ENCODE measurements around the gene AFAP1L1.

AFAP1L1 gene

DNA sequence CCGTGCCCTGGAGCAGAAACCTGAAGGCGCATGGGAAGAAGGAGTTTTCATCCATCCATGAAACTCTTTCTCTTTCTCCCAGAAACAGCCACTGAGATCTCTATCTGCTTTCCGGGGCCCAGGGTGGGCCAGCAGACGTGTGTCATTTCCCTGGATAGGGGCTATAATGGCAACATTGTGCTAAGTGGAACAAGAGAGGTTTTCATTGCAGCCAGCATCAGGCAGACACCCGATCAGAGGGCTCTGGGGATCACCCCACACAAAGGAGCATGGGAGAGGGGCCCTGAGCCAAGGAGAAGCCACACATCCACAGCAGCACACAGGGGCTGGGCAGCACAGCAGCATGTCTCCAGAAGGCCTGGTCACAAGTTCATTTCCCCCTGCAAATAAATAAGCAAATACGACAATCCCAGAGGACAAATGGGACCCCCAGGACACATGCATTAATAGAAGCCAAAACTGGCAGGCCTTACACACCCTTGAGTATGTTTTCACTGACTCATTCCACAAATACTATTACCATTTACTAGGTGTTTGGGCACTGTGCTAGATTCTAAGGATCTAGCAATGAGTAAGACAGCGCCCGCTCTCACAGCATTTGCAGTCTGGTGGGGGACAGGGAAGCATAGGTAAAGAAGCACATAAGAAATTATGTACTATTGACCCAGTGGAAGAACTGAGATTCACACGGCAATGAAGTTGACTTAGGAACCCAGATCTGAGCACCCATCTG is 4.3 kb upstream of the AFAP1L1 start:
- H3K4me3 ChIP-seq (ENCODE audit: low read depth, low read length), result no peak overlapping the region
- H3K36me3 ChIP-seq (ENCODE audit: control insufficient read depth in 2 of 2, insufficient read depth in 1 of 2, low read length in 2 of 2), result no peaks in the 10 kb centered on the region
- H3K9me3 ChIP-seq (ENCODE audit: control insufficient read depth, insufficient read depth, low read depth, low read length), result no peaks in the 10 kb centered on the region
- POLR2A ChIA-PET, result no interaction called here
- no peaks in the 10 kb centered on the region for H3K4me1 ChIP-seq (ENCODE audit: control insufficient read depth, insufficient read depth, low read length)
- CTCF ChIA-PET, result interaction anchor here (0.8 to 3.6 kb wide), 11 partner anchors 12 to 535 kb away, joined by 3 to 35 read pairs (median 4); partner anchors contain the start of gene ABLIM3
- no peak overlapping the region for H3K27ac ChIP-seq (ENCODE audit: extremely low read depth, low read depth, low read length)
- TF ChIP-seq ZNF701 (tag by site-specific recombination; IDR thresholded peaks at IDR 0.05) (no peak), ZNF571 (tag by site-specific recombination; IDR thresholded peaks at IDR 0.05) (no peak), GLI2 (tag by site-specific recombination; IDR thresholded peaks at IDR 0.05; ENCODE audit: borderline replicate concordance, low read depth) (no peak), ZNF560 (tag by site-specific recombination; IDR thresholded peaks at IDR 0.05; ENCODE audit: borderline replicate concordance) (no peak), ZNF501 (tag by site-specific recombination; IDR thresholded peaks at IDR 0.05) (no peak), YY2 (tag by site-specific recombination; IDR thresholded peaks at IDR 0.05) (no peak), ZNF76 (tag by site-specific recombination; IDR thresholded peaks at IDR 0.05; ENCODE audit: borderline replicate concordance, low read depth) (no peak)
- TF ChIP-seq, protein P1, sequence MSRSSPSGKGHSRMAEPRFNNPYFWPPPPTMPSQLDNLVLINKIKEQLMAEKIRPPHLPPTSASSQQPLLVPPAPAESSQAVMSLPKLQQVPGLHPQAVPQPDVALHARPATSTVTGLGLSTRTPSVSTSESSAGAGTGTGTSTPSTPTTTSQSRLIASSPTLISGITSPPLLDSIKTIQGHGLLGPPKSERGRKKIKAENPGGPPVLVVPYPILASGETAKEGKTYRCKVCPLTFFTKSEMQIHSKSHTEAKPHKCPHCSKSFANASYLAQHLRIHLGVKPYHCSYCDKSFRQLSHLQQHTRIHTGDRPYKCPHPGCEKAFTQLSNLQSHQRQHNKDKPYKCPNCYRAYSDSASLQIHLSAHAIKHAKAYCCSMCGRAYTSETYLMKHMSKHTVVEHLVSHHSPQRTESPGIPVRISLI (tag by site-specific recombination; IDR thresholded peaks at IDR 0.05), result no peak
- TF ChIP-seq, protein P2, sequence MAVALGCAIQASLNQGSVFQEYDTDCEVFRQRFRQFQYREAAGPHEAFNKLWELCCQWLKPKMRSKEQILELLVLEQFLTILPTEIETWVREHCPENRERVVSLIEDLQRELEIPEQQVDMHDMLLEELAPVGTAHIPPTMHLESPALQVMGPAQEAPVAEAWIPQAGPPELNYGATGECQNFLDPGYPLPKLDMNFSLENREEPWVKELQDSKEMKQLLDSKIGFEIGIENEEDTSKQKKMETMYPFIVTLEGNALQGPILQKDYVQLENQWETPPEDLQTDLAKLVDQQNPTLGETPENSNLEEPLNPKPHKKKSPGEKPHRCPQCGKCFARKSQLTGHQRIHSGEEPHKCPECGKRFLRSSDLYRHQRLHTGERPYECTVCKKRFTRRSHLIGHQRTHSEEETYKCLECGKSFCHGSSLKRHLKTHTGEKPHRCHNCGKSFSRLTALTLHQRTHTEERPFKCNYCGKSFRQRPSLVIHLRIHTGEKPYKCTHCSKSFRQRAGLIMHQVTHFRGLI (tag by site-specific recombination; IDR thresholded peaks at IDR 0.05), result no peak

DNA sequence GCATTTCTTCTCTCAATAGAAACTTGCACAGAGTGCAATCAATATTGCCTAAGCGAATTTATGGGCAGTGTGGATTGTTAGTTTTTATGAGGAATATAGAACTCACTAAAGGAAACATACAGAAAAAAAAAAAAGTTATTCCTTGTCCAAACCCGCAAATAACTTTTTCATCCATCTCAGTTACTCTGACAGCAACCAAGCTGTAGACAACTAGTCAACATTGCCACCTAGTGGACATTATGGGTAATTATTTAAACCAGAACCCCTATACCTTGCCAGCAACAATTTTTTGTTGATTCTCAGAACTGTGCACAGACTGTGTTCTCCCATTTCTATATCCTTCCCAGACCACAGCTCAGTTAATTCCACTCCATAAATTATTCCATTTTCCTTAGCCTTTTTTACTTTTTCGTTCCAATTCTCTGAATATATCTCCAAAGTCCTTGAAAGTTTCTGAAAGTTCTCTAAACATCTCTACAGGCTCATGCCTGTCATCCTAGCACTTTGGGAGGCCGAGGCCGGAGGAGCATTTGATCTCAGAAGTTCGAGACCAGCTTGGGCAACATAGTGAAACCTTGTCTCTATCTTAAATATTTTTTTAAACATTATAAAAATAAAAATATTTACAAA is 2.6 kb upstream of the AFAP1L1 start:
- no peak overlapping the region for H3K4me3 ChIP-seq (ENCODE audit: low read depth, low read length)
- H3K9me3 ChIP-seq (ENCODE audit: control insufficient read depth, insufficient read depth, low read depth, low read length), result no peaks in the 10 kb centered on the region
- H3K27ac ChIP-seq (ENCODE audit: extremely low read depth, low read depth, low read length), result no peak overlapping the region
- H3K4me1 ChIP-seq (ENCODE audit: control insufficient read depth, insufficient read depth, low read length), result peaks cover 3% of the 10 kb centered on the region; the same call in 1 of the 2 replicates
- CTCF ChIA-PET, result interaction anchor here (0.5 to 3.6 kb wide), 46 partner anchors 8 to 1296 kb away, joined by 3 to 35 read pairs (median 4); partner anchors contain the start of gene ABLIM3
- H3K36me3 ChIP-seq (ENCODE audit: control insufficient read depth in 2 of 2, insufficient read depth in 1 of 2, low read length in 2 of 2), result no peaks in the 10 kb centered on the region
- POLR2A ChIA-PET, result no interaction called here
- TF ChIP-seq, protein P1 (tag by site-specific recombination; IDR thresholded peaks at IDR 0.05), result peak; percentile 76
- TF ChIP-seq ZNF830 (tag by site-specific recombination; IDR thresholded peaks at IDR 0.05; ENCODE audit: low read depth) (no peak), ZNF354C (tag by site-specific recombination; IDR thresholded peaks at IDR 0.05; ENCODE audit: borderline replicate concordance, low read depth) (no peak), ZBTB20 (tag by site-specific recombination; IDR thresholded peaks at IDR 0.05) (no peak), SETDB1 (IDR thresholded peaks at IDR 0.05; ENCODE audit: insufficient read length, low read length) (peak; percentile 86), MYNN (tag by site-specific recombination; IDR thresholded peaks at IDR 0.05; ENCODE audit: borderline replicate concordance) (no peak), ZEB2 (tag by site-specific recombination; IDR thresholded peaks at IDR 0.05) (no peak), ZBTB21 (tag by site-specific recombination; IDR thresholded peaks at IDR 0.05) (no peak), ZNF121 (tag by site-specific recombination; IDR thresholded peaks at IDR 0.05) (no peak), ZNF785 (tag by site-specific recombination; IDR thresholded peaks at IDR 0.05) (no peak), KLF16 (tag by site-specific recombination; IDR thresholded peaks at IDR 0.05) (no peak), ZNF660 (tag by site-specific recombination; IDR thresholded peaks at IDR 0.05) (peak; percentile 63; the same call in 1 of the 2 replicates), ZNF292 (tag by site-specific recombination; IDR thresholded peaks at IDR 0.05; ENCODE audit: borderline replicate concordance, low read depth) (no peak), ZNF521 (tag by site-specific recombination; IDR thresholded peaks at IDR 0.05) (no peak), ZSCAN16 (tag by site-specific recombination; IDR thresholded peaks at IDR 0.05) (no peak)
- TF ChIP-seq, protein P3, sequence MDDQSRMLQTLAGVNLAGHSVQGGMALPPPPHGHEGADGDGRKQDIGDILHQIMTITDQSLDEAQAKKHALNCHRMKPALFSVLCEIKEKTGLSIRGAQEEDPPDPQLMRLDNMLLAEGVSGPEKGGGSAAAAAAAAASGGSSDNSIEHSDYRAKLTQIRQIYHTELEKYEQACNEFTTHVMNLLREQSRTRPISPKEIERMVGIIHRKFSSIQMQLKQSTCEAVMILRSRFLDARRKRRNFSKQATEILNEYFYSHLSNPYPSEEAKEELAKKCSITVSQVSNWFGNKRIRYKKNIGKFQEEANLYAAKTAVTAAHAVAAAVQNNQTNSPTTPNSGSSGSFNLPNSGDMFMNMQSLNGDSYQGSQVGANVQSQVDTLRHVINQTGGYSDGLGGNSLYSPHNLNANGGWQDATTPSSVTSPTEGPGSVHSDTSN (CRISPR knock-in tag; IDR thresholded peaks at IDR 0.05), result no peak
- TF ChIP-seq, protein P4, sequence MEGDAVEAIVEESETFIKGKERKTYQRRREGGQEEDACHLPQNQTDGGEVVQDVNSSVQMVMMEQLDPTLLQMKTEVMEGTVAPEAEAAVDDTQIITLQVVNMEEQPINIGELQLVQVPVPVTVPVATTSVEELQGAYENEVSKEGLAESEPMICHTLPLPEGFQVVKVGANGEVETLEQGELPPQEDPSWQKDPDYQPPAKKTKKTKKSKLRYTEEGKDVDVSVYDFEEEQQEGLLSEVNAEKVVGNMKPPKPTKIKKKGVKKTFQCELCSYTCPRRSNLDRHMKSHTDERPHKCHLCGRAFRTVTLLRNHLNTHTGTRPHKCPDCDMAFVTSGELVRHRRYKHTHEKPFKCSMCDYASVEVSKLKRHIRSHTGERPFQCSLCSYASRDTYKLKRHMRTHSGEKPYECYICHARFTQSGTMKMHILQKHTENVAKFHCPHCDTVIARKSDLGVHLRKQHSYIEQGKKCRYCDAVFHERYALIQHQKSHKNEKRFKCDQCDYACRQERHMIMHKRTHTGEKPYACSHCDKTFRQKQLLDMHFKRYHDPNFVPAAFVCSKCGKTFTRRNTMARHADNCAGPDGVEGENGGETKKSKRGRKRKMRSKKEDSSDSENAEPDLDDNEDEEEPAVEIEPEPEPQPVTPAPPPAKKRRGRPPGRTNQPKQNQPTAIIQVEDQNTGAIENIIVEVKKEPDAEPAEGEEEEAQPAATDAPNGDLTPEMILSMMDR (tag by site-specific recombination; IDR thresholded peaks at IDR 0.05), result peak; percentile 28
- TF ChIP-seq, protein P5, sequence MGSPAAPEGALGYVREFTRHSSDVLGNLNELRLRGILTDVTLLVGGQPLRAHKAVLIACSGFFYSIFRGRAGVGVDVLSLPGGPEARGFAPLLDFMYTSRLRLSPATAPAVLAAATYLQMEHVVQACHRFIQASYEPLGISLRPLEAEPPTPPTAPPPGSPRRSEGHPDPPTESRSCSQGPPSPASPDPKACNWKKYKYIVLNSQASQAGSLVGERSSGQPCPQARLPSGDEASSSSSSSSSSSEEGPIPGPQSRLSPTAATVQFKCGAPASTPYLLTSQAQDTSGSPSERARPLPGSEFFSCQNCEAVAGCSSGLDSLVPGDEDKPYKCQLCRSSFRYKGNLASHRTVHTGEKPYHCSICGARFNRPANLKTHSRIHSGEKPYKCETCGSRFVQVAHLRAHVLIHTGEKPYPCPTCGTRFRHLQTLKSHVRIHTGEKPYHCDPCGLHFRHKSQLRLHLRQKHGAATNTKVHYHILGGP (tag by site-specific recombination; IDR thresholded peaks at IDR 0.05), result no peak

Measured in HEK293 (cell line).